ENCODE results near the gene HOATZ. TPM values are rescaled to one million over a fixed set of nuclear protein-coding genes. Genes with fewer than 3 reads are reported as not detected.
A peak's percentile ranks its signal among the peaks of the same experiment; 100 is the strongest.

HOATZ gene
- total and polyA plus RNA-seq, 2 donors (not counting 1 experiment from before 2014, with no cell fraction given), result not detected

- peak overlapping the region; percentile 17 for H2AFZ ChIP-seq (ENCODE audit: low read length)
- peak overlapping the region in 1 of 4 experiments; percentile 22 for H3K4me3 ChIP-seq (replicated peaks in 1 of 4; ENCODE audit: control extremely low read depth in 1 of 4, insufficient read depth in 1 of 4, low read depth in 3 of 4, low read length in 4 of 4)
- TF ChIP-seq EZH2 (IDR thresholded peaks at IDR 0.05; ENCODE audit: low read length, missing control alignments) (no peak), CTCF (conservative IDR thresholded peaks at IDR 0.05 in 1 of 2, IDR thresholded peaks at IDR 0.05 in 1 of 2; ENCODE audit: low read depth in 1 of 2, low read length in 2 of 2) (peak; percentile 14 to 18)
- peak overlapping the region; percentile 59 for H3K4me2 ChIP-seq (ENCODE audit: extremely low read depth, insufficient read depth, low read length)
- H3K27me3 ChIP-seq (ENCODE audit: control insufficient read depth, insufficient read depth, low read length), result no peaks in the 10 kb centered on the region
- peaks cover 41% of the 10 kb centered on the region for H3K4me1 ChIP-seq (ENCODE audit: control insufficient read depth, extremely low read depth, insufficient read depth, low read length)
- peak; percentile 93 to 99 for DNase-seq (ENCODE audit: low read depth in 2 of 2)
- peak overlapping the region; percentile 34 for H3K9ac ChIP-seq (ENCODE audit: insufficient read depth, low read length)
- peak overlapping the region; percentile 93 for H3K27ac ChIP-seq (ENCODE audit: insufficient read depth, low read length)
- peaks cover 2% of the 10 kb centered on the region for H3K9me3 ChIP-seq (ENCODE audit: control insufficient read depth, insufficient read depth, low read depth, low read length)
- no peaks in the 10 kb centered on the region for H4K20me1 ChIP-seq (ENCODE audit: control insufficient read depth, extremely low read depth, insufficient read depth, low read length)
- H3K36me3 ChIP-seq (ENCODE audit: control insufficient read depth, insufficient read depth, low read length), result peaks cover 11% of the 10 kb centered on the region
- no peaks in the 10 kb centered on the region for H3K79me2 ChIP-seq (ENCODE audit: control insufficient read depth, insufficient read depth, low read length)
These were observed 43.0 kb downstream of the HOATZ start for GRCh38 chr11:111557425-111558111.

- peaks cover 37% of the 10 kb centered on the region for H3K4me1 ChIP-seq (ENCODE audit: control insufficient read depth, extremely low read depth, insufficient read depth, low read length)
- no peak overlapping the region for H3K4me3 ChIP-seq (replicated peaks in 1 of 4; ENCODE audit: control extremely low read depth in 1 of 4, insufficient read depth in 1 of 4, low read depth in 3 of 4, low read length in 4 of 4)
- H3K79me2 ChIP-seq (ENCODE audit: control insufficient read depth, insufficient read depth, low read length), result no peaks in the 10 kb centered on the region
- peaks cover 2% of the 10 kb centered on the region for H3K9me3 ChIP-seq (ENCODE audit: control insufficient read depth, insufficient read depth, low read depth, low read length)
- no peak for TF ChIP-seq EZH2 (IDR thresholded peaks at IDR 0.05; ENCODE audit: low read length, missing control alignments)
- no peak for TF ChIP-seq CTCF (conservative IDR thresholded peaks at IDR 0.05 in 1 of 2, IDR thresholded peaks at IDR 0.05 in 1 of 2; ENCODE audit: low read depth in 1 of 2, low read length in 2 of 2)
- H4K20me1 ChIP-seq (ENCODE audit: control insufficient read depth, extremely low read depth, insufficient read depth, low read length), result no peaks in the 10 kb centered on the region
- H3K4me2 ChIP-seq (ENCODE audit: extremely low read depth, insufficient read depth, low read length), result no peak overlapping the region
- DNase-seq (ENCODE audit: low read depth in 2 of 2), result no peak
- peaks cover 11% of the 10 kb centered on the region for H3K36me3 ChIP-seq (ENCODE audit: control insufficient read depth, insufficient read depth, low read length)
- no peaks in the 10 kb centered on the region for H3K27me3 ChIP-seq (ENCODE audit: control insufficient read depth, insufficient read depth, low read length)
- H3K27ac ChIP-seq (ENCODE audit: insufficient read depth, low read length), result peak overlapping the region; percentile 45
- H2AFZ ChIP-seq (ENCODE audit: low read length), result no peak overlapping the region
- H3K9ac ChIP-seq (ENCODE audit: insufficient read depth, low read length), result no peak overlapping the region
These were observed 45.4 kb downstream of the HOATZ start for GRCh38 chr11:111559800-111560464.

- peaks cover 10% of the 10 kb centered on the region for H3K36me3 ChIP-seq (ENCODE audit: control insufficient read depth, insufficient read depth, low read length)
- H3K9ac ChIP-seq (ENCODE audit: insufficient read depth, low read length), result no peak overlapping the region
- H3K4me3 ChIP-seq (replicated peaks in 1 of 4; ENCODE audit: control extremely low read depth in 1 of 4, insufficient read depth in 1 of 4, low read depth in 3 of 4, low read length in 4 of 4), result no peak overlapping the region
- no peaks in the 10 kb centered on the region for H4K20me1 ChIP-seq (ENCODE audit: control insufficient read depth, extremely low read depth, insufficient read depth, low read length)
- H3K27ac ChIP-seq (ENCODE audit: insufficient read depth, low read length), result peak overlapping the region; percentile 45
- TF ChIP-seq CTCF (conservative IDR thresholded peaks at IDR 0.05 in 1 of 2, IDR thresholded peaks at IDR 0.05 in 1 of 2; ENCODE audit: low read depth in 1 of 2, low read length in 2 of 2) (no peak), EZH2 (IDR thresholded peaks at IDR 0.05; ENCODE audit: low read length, missing control alignments) (no peak)
- peaks cover 41% of the 10 kb centered on the region for H3K4me1 ChIP-seq (ENCODE audit: control insufficient read depth, extremely low read depth, insufficient read depth, low read length)
- no peaks in the 10 kb centered on the region for H3K27me3 ChIP-seq (ENCODE audit: control insufficient read depth, insufficient read depth, low read length)
- no peak for DNase-seq (ENCODE audit: low read depth in 2 of 2)
- peaks cover 2% of the 10 kb centered on the region for H3K9me3 ChIP-seq (ENCODE audit: control insufficient read depth, insufficient read depth, low read depth, low read length)
- H2AFZ ChIP-seq (ENCODE audit: low read length), result no peak overlapping the region
- no peak overlapping the region for H3K4me2 ChIP-seq (ENCODE audit: extremely low read depth, insufficient read depth, low read length)
- no peaks in the 10 kb centered on the region for H3K79me2 ChIP-seq (ENCODE audit: control insufficient read depth, insufficient read depth, low read length)
These were observed 46.2 kb downstream of the HOATZ start for GRCh38 chr11:111560800-111561199.

Measured in fibroblast of lung (primary cell).